ENCODE data around the gene LIN52. TPM values are rescaled to one million over a fixed set of nuclear protein-coding genes. Genes with fewer than 3 reads are reported as not detected.

Gene LIN52
- total RNA-seq, 1 donor from 2014 or later = 7.3 TPM

GRCh38 chr14:74238974-74239847 is 154.5 kb downstream of the LIN52 start, which contains the start of gene VSX2:
Gene VSX2 (plus strand): TSS chr14:74239449. CDS start chr14:74239562, 113 bp downstream.
- peaks cover 14% of the 10 kb centered on the region for H3K4me1 Mint-ChIP-seq (ENCODE audit: unreplicated experiment)
- H3K9me3 Mint-ChIP-seq (ENCODE audit: unreplicated experiment) = no peaks in the 10 kb centered on the region
- peaks cover 41% of the 10 kb centered on the region for H3K27me3 Mint-ChIP-seq (ENCODE audit: unreplicated experiment)
- H3K4me3 Mint-ChIP-seq (ENCODE audit: unreplicated experiment) = no peak within 1 kb of the TSS
- no peak for DNase-seq (ENCODE audit: low spot score)
- H3K27ac Mint-ChIP-seq (ENCODE audit: unreplicated experiment) = peak within 1 kb of the TSS; percentile 13
- peaks cover 4% of the 10 kb centered on the region for H3K36me3 Mint-ChIP-seq (ENCODE audit: low read depth, unreplicated experiment)
- TF ChIP-seq, protein P1, sequence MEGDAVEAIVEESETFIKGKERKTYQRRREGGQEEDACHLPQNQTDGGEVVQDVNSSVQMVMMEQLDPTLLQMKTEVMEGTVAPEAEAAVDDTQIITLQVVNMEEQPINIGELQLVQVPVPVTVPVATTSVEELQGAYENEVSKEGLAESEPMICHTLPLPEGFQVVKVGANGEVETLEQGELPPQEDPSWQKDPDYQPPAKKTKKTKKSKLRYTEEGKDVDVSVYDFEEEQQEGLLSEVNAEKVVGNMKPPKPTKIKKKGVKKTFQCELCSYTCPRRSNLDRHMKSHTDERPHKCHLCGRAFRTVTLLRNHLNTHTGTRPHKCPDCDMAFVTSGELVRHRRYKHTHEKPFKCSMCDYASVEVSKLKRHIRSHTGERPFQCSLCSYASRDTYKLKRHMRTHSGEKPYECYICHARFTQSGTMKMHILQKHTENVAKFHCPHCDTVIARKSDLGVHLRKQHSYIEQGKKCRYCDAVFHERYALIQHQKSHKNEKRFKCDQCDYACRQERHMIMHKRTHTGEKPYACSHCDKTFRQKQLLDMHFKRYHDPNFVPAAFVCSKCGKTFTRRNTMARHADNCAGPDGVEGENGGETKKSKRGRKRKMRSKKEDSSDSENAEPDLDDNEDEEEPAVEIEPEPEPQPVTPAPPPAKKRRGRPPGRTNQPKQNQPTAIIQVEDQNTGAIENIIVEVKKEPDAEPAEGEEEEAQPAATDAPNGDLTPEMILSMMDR (IDR thresholded peaks at IDR 0.05; ENCODE audit: unreplicated experiment) = no peak

DNA sequence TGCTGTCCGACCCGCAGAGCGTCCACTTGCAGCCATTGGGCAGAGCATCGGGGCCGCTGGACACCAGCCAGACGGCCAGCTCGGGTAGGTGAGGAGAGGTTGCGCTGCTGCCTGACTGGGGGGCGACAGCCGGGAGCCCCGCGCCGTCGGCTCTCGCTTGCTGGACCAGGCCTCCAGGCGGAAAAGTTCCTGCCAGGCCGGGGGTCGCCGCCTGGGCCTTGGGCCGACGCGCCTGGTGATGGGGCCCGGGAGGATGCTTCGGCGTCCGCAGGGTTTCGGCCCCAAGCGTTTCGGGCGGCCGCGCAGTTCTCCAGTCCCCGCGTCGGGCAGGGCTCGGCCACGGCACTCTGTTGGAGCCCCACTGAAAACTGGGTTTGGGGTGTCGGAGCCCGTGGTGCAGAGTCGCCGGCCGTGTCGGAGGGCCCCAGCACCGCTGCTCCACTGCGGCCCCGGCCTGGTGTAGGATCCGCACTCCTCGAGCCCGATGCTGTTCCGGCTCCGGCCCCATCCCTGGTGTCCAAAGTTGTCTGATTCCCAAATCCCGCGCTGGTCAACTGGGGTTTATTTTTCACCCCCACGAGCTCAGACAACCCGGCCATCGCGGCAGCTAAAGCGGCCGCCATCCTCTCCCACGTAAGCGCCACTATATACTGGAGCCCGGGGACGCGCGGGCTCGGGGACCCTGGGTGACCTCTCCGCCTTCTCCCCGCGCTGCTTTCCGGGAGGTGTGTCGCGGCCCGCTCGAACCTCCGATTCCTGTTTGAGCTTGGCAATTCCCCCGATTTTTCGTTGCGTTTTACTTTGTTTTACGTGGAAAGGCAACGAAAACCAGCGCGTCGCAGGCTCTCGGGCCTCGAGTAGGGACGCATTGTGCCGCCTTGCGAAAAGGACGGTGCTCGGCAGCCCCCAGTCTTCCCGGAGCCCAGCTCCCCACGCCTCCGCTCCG is 155.4 kb downstream of the LIN52 start:
- Mint-ChIP-seq H3K4me3 (ENCODE audit: unreplicated experiment) (no peak overlapping the region), H3K27ac (ENCODE audit: unreplicated experiment) (no peak overlapping the region), H3K27me3 (ENCODE audit: unreplicated experiment) (peaks cover 38% of the 10 kb centered on the region), H3K36me3 (ENCODE audit: low read depth, unreplicated experiment) (peaks cover 7% of the 10 kb centered on the region), H3K9me3 (ENCODE audit: unreplicated experiment) (no peaks in the 10 kb centered on the region), H3K4me1 (ENCODE audit: unreplicated experiment) (peaks cover 17% of the 10 kb centered on the region)
- no peak for DNase-seq (ENCODE audit: low spot score)
- TF ChIP-seq, protein P1 (IDR thresholded peaks at IDR 0.05; ENCODE audit: unreplicated experiment) = no peak

DNA sequence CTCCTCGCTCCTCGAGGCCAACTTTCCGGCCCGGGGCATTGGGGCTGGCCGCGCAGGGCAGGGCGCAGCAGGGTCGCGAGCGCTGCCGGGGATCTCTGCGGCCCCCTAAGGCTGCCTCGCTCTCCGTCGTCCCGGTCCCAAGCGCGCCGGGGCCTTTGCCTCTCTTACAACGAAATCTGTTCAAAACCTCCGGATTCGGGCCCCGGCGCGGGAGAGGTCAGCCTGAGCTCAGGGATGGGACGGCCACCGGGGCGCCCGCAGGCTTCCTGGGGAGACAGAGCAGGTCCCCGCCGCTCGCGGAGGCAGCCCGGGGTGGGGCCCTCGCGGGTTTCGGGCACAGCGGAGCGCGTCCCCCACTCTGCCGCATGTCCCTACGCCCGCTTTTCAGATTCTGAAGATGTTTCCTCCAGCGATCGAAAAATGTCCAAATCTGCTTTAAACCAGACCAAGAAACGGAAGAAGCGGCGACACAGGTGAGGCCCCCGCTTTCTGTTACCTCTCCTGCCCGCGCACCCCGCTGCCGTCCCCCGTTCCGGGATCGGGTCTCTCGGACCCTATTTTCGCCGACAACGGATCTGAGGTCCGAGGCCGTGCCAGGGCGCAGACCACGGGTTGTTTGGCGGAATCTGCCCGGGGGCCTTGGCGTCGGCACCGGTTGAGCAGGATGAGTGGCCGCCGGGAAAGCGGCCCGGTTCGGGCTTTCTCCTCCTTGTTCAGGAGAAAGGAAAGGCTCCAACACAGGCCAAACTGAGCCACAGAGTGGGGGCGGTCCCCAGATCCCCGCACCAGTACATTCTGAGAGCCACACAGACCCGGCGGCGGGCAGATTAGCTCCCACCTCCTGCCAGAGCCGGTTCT is 156.3 kb downstream of the LIN52 start:
- peaks cover 17% of the 10 kb centered on the region for H3K4me1 Mint-ChIP-seq (ENCODE audit: unreplicated experiment)
- no peaks in the 10 kb centered on the region for H3K9me3 Mint-ChIP-seq (ENCODE audit: unreplicated experiment)
- H3K4me3 Mint-ChIP-seq (ENCODE audit: unreplicated experiment) = peak overlapping the region; percentile 65
- TF ChIP-seq, protein P1 (IDR thresholded peaks at IDR 0.05; ENCODE audit: unreplicated experiment) = no peak
- H3K36me3 Mint-ChIP-seq (ENCODE audit: low read depth, unreplicated experiment) = peaks cover 7% of the 10 kb centered on the region
- H3K27me3 Mint-ChIP-seq (ENCODE audit: unreplicated experiment) = peaks cover 38% of the 10 kb centered on the region
- H3K27ac Mint-ChIP-seq (ENCODE audit: unreplicated experiment) = no peak overlapping the region
- peak; percentile 36 for DNase-seq (ENCODE audit: low spot score)

DNA sequence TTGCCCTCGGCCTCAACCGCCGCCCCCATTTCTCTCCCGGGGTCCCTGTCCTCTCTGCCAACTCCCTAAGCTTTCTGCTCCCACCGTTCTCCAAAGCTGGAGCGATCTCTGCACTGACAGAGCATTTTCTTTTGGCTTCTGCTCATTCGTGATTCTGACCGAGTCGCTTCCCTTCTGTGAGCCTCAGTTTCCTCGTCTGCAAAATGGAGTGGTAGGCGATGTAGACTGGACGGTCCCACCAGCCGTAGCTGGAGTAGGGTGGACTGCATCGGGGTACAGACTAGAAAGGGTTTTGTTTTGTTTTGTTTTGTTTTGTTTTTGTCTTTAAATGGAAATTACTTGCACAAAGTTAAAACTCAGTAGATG is 156.9 kb downstream of the LIN52 start:
- H3K4me1 Mint-ChIP-seq (ENCODE audit: unreplicated experiment) = peaks cover 17% of the 10 kb centered on the region
- TF ChIP-seq, protein P1 (IDR thresholded peaks at IDR 0.05; ENCODE audit: unreplicated experiment) = no peak
- H3K9me3 Mint-ChIP-seq (ENCODE audit: unreplicated experiment) = no peaks in the 10 kb centered on the region
- H3K27me3 Mint-ChIP-seq (ENCODE audit: unreplicated experiment) = peaks cover 41% of the 10 kb centered on the region
- H3K4me3 Mint-ChIP-seq (ENCODE audit: unreplicated experiment) = peak overlapping the region; percentile 65
- no peak for DNase-seq (ENCODE audit: low spot score)
- peaks cover 7% of the 10 kb centered on the region for H3K36me3 Mint-ChIP-seq (ENCODE audit: low read depth, unreplicated experiment)
- no peak overlapping the region for H3K27ac Mint-ChIP-seq (ENCODE audit: unreplicated experiment)

Measured in endothelial cell (in vitro differentiated cells).